ENCODE measurements around the gene DERL2.

The DERL2 gene

DNA sequence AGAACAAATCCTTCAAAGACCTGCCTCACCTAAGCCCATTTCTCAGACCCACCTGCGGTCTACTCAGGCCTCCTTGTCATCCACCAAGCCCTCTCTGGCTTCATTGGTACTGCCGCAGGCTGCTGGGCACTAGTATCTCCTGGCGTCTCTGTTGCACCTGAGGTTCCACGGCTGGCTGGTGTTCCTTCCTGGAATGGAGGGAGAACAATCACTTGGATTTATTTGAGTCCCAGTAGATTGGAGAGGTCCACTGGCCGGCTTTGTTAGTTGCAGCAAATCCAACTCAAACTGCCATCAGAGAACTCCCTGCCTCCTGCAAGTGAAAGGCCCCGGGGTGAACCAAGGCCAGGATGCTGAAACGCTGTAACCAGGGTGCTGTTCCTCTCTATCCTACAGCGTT, 15.7 kb upstream of the DERL2 start:
- no peak for DNase-seq (ENCODE audit: low spot score)

DNA sequence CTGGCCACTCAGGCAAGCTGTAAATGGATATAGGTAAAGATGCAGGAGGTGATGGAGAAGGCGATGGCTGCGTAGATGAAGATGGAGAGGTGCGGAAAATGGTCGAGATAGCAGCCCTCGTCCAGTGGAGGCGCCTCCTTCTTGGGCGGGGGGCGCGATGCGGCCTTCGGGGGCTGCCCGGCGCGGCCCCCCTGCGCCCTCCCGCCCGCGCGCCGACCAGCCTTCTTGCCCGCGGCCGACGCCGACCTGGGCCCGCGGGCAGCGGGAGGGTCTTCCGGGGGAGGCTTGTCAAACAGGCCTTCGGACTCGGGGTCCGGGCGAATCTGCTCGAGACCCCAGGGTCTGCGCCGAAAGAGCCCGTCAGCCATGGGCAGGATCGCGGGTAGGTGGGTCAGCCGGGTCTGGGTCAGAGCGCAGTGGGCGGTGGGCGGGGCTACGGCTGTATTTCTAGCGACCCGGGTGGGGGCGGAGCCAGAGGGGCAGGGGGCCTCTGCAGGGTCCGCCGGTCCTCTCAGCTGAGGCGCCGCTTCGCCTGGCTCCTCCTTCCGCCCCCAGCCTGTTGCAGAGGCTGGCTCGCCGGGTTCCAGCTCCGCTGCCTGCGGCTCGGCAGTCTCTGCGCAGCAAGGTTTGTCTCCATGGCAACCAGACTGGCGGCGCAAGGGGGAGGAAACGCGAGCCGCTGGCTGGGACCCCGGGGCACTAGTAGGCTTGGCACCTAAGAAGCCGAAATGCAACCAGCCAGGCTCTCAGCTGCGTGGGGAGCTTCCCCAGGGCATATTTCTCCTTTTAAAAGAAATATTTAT, 14.8 kb upstream of the DERL2 start:
- no peak for DNase-seq (ENCODE audit: low spot score)

DNA sequence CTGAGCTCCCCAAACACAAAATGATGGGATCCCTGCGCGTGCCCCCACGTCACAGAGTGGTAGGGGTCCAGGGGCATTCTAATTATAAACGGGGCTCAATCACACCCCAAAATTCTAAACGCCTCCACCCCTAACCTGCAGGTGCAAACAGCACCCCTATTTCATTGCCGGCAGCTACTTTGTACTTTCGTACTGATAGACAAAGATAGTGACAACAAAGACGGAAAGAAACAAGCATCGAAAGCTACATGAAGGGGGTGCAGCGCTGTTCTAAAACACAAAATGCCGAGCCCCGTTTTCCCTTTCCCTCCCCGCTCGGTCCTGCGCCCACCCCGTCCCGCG, 14.2 kb upstream of the DERL2 start:
- no peak for DNase-seq (ENCODE audit: low spot score)

DNA sequence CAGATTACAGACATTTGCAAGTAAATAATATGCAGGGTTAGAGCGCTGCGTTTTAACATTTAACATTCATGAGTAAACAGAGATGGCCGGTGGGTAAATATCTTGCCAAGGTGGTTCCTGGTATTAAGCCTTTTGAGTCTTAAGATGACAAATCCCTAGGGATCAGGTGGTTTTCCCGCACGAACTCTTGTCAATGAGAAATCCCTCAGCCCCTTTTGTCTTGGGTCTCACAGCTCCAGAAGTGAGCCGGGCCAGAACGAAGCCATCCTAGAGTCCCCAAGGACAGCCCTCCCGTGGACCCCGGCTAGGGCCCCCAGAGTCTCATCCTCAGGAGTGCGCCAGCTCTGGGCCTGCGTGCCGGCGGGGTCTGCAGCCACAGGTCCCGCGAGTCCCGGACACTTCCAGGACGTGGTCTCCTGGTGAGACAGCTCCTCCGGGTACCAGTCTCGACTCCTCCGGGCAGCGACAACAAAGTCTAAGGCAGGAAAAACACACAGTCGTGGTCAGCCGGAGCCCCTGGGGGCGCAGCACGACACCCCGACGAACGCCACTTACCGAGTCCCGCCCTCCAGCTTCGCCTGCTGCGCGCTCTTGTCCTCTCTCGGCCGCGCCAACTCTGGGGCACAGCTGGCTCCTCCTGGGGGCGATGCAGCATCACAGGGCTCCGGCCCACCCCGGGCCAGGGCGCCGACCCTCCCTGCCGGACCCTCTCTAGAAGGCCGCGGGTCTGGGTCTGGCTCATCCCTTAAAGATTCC, 13.7 kb upstream of the DERL2 start:
- no peak for DNase-seq (ENCODE audit: low spot score)

DNA sequence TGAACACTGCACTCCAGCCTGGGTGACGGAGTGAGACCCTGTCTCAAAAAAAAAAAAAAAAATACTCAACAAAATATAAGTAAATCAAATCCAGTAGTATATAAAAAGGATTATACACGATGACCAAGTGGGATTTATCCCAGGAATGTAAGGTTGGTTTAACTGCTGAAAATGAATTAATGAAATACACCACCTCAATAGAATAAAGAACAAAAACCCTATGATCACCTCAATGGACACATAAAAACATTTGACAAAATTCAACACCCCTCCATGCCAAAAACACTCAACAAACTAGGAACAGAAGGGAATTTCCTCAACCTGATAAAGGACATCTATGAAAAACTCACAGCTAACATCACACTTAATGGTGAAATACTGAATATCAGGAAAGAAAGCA, 7.0 kb upstream of the DERL2 start:
- DNase-seq (ENCODE audit: low spot score), result no peak

DNA sequence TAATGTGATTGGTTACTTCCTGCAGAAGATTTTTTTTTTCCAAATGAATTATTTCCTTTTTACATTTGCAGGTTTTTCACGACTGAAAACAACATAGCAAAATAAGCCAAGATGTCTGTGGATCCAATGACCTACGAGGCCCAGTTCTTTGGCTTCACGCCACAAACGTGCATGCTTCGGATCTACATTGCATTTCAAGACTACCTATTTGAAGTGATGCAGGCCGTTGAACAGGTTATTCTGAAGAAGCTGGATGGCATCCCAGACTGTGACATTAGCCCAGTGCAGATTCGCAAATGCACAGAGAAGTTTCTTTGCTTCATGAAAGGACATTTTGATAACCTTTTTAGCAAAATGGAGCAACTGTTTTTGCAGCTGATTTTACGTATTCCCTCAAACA, 2.8 kb upstream of the DERL2 start:
- no peak for DNase-seq (ENCODE audit: low spot score)

DNA sequence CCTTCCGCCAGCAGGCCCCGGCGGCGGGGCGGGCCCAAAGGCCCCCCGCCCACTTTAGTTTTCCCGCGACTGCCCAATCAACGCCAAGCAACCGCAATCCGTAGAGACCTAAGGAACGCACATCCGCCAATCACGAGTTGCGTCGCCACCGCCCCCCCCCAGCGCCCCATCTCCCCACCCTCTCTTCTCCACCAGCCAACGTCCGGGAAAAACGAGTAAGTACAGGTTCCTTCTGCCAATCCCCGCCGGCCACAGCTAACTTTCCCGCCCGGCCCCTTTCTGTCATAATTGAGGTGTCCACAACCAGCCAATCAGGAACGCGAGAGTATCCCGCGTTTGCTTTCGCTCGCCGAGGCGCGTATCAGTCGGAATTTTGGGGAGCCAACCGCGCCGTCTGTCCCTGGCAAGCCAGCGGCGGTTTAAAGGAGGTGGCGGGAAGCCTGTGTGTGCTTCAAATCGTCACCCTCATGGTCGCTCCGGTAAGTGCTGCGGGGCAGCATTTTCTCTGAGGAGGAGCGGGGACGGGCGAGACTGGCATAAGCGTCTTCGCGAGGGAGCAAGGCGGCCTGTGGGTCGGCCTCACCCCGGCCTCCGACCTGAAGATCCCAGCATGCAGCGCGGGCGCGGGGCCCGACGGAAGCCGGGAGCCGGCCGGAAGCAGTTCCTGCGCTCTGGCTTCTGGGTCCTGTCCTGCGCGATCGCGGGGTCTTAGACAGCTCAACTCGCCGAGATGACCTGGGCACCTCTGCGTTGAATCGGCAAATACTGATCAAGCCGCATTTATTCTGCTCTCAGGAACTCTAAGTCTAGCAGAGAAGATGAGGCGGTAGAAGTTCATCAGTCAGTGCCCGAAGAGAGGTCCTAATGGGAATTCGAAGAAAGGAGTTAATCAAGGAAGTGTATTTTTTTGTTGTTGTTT, 487 bp upstream of the DERL2 start, which contains the start of gene MIS12:
Gene MIS12, plus strand, starts transcription at position 361 of the 919 bp plus-strand sequence. CDS start 2,297 bp downstream, outside the sequence.
- peak; percentile 93 for DNase-seq (ENCODE audit: low spot score)

DNA sequence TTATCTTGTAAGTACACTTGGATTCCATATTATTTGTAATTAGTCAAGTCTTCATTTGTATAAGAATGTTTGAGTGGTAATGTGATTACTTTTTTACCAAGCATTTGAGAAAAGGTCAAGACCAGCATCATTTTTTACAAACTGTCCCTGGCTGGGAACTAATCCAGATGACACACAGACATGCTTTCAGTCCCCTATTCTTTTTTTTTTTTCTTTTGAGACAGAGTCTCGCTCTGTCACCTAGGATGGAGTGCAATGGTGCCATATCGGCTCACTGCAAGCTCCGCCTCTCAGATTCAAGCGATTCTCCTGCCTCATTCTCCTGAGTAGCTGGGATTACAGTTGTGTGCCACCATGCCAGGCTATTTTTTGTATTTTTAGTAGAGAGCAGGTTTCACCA, 4.5 kb downstream of the DERL2 start:
- no peak for DNase-seq (ENCODE audit: low spot score)

DNA sequence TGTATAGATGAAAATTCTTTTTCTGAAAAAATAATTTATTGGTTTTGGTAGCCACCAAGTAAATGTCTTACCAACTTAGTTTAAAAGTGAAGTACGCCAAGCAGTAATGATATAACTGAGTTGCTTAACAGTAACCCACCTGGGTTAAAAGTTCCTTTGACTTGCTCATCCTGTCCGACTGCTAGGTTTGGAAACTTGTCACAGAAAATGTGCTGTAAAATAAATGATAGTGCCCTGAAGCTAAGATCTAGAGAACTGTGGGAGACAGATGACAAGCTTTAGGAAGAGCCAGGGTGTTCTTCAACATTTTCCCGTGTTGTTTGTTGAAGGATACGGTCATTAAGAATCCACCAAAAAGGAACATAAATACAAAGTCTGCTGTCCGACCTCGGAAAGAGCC, 5.0 kb downstream of the DERL2 start:
- DNase-seq (ENCODE audit: low spot score), result no peak

DNA sequence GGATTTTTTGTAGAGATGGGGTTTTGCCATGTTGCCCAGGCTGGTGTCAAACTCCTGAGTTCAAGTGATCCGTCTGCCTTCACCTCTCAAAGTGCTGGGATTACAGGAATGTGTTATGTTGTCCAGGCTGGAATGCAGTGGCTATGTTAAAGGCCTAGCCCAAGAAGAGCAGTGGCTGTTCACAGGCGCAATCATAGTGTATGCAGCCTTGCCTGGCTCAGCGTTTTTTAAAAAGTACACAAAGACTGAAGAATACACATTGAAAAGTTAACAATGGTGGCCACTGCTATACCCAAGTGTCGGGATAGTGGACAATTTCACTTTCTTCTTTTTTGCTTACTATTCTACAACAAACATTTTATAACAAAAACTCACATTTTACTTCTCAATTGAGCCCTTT, 7.0 kb downstream of the DERL2 start:
- DNase-seq (ENCODE audit: low spot score), result no peak

DNA sequence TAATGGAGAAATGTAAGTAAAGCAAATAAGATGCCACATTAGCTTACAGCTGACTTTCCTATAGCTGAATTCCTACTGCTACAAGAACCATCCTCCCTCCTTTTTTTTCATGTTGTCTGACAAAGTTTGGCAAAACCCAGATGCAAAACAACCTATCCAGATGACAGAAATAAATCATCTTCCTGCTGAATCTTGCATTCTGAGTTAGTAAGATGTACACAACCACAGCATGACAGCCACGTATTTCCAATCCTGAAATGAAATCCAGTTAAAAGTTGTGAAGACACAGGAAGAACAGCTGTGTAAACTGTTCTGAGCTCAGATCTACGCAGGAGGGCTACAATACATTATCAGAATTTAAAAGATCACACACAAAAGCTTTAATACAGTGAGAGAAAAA, 12.1 kb downstream of the DERL2 start:
- no peak for DNase-seq (ENCODE audit: low spot score)

DNA sequence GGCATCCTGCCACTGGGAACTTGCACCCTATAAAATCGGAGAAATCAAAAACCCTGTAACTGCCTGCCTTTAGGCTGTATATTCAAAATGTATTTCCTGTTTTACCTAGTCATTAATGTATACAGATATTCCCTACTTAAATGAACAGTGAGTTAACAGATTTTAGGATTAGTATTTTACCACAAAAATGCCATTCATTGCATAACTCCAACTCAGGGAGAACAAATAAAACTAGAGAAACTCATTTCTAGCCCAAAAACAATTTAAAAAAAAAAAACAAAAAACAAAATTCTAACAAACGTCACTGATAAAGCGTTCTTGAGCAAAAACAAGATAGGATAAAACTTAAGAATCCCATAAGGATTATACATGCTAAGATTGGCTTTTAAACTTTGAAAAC, 13.5 kb downstream of the DERL2 start:
- DNase-seq (ENCODE audit: low spot score), result no peak

DNA sequence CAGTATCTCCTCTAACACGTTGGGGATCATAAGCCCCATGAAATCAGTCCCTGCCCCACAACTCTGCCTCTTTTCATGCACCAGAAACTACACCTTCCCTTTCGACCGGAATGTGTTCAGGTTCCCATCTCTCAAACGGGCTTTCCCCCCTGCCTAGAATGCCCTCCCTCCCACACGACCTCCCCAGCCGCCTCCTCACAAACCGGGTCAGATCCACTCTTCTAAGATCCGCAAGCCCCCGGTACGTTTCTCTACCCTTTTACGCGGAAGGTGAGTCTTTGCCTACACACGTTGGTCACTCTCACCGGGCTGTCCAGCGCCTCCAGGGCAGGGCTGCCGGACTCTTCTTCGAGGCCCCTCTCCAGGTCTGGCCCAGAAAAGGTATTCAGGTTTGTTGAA, 17.9 kb downstream of the DERL2 start:
- no peak for DNase-seq (ENCODE audit: low spot score)

DNA sequence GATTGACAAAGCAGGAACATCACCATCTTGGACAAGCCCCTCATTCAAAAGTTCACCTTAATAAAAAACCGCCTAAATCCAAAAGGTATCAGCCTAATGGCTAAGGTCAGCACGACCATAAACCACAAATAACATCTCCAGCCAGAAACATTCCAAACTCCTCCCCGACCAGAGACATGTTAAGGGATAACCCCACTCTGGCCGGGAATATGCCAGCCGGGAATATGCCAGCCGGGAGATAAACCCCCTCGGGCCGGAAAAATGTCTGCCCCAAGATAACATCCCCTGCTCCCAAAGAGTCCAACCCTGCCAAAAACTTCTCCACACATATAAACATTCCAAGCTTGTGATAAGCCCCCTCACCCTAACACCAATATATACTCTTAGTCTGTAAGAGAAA, 18.6 kb downstream of the DERL2 start:
- no peak for DNase-seq (ENCODE audit: low spot score)

DNA sequence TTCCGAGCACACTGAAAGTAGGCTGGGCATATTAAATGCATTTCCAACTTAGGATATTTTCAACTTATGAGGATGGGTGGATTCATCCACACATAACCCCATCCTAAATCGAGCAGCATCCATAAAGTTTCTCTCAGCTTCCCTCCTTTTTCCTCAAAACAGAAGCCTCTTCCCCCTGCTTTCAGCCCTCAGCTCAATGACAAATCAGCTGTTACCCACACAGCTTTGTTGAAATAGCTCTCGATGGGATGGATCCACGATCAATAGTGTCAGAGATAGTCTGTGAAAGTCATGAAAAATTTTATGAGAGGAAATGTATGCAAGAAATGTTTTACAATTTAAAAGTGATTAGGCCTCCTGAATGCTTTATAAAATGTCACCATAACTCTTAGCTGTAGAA, 19.7 kb downstream of the DERL2 start:
- DNase-seq (ENCODE audit: low spot score), result no peak

DNA sequence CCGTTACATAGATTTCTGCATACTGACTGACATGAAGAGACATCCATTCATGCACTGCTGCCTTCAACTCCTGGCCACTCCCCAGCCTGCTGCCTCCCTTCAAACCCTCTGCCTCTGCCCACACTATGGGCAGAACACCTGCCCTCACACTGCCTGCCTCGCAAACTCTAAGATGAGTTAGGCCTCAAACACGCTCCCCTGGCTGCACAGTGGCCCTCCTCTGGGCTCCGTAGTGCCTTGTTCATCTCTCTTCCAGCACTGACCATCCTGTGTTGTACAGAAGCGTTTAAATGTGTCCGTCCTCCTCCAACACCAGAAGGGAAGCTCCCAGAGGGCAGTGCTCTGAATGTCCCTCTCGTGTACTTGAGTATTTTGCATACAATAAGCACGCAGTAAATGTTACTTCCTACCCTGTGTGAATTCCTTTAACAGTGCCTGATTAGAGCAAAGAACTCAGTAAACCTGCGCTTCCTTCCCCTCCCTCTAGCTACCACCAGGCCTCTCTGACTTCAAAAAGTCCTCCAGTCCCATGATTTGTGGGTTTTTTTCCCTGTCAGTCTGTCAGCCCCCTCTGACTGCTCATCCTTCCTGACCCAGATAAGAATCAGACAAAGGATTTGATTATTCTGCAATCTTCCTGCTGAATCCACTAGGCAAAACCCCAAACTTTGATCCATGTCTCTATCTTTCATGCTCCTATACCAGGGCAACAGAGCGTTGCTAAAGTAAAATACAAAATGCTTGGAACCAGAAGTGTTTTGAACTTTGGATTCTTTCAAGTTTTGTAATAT, 21.1 kb downstream of the DERL2 start:
- DNase-seq (ENCODE audit: low spot score), result no peak

DNA sequence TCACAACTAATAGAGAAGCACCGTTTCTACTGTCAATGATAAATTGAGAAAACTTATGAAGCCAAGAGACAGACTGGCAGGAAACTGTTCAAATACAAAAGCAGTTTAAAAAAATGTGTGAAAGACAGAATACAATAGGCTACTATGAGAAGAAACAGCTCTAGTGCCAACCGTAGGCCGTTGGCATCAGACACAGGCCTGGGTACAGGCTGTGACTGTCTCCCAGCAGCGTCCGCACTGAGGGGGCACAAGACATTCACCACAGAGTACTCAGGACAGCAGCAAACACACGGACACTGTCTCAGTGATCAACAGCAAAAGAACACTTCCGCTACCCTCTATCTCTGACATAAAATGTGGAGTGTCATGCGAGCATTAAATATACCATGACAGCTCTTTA, 39.2 kb downstream of the DERL2 start:
- no peak for DNase-seq (ENCODE audit: low spot score)

DNA sequence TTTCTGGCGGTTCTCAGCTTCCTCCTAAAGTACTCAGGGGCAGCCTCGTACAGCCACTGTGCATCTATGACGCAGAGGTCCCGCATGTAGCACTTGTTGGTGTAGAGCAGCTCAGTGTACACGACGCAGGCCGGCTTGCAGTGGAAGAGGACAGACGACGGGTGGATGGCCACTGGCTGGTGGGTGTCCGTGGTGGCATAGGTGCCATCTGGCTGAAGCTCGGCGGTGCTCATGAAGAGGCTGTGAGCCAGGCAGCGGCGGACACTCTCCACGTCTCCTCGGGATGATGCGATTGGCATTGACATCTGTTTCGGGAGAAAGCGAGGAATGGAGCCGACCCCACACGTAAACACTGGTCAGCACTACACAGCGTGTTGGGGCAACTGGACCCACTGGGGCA, 41.8 kb downstream of the DERL2 start:
- no peak for DNase-seq (ENCODE audit: low spot score)

DNA sequence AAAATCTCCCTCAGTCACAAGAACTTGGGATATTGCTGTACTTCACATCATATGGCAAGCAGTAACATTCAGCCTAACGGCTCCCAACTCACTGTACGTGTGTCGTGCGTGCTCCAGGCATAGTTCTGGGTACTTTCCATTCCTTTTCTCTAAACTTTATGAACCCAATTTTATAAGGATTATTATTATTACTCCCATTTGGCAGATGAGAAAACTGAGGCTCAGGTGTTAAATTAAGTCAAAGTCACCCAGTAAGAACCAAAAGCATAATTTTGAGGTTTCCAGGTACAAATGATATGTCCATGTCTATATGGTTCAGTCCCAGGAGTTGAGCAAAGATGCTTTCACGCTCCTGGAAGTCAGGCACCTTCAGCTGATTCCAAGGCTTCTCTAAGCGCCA, 42.2 kb downstream of the DERL2 start:
- DNase-seq (ENCODE audit: low spot score), result no peak

DNA sequence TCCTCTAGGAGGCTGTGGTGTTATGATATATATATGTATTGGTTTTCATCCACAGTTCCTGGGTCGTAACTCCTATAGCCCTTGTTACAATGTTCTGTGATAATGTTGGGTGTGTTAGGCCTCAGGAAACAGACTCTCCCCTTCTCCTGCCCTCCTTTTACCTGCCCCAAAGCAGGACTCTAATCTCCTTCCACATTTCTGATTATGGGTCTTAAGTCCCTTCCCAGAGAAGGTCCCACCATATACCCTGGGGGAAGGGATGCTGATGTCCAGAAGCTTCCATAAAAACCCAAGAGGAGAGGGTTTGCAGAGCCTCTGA, 46.6 kb downstream of the DERL2 start:
- DNase-seq (ENCODE audit: low spot score), result no peak

DNA sequence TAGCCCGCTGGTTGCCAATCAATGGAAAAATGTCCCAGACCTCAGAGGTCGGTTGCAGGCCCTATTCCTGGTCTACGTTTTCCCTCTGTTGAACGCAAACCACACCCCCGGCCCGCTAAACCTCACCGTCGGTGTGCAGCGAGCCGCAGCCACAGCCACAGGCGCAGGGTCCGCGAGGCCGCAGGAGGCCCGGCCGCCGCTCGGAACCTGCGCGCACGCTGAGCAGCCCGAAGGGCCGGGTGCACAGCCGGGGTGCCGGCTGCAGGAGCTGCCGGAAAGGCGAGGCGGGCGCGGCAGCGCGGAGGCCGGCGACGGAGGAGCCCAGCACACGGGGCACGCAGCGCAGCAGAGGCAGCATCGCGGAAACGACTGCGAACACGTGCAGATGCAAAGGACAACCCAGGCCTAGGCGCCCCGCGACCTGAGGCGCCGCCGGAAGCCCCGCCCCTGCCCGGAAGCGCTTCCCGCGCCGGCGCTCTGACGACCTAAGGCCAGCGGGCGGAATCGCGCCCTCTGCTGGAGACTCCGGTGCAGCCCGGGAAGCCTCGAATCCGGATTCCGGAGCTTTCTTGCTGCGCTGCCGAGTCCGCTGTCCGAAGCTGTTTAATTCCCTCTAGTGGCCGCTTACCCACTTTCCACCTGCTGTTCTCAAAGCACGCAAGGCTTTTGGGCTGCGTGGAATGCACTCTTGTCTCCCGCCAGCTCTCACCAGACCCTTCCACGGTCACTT, 47.1 kb downstream of the DERL2 start, which contains the start of gene C1QBP:
Gene C1QBP, minus strand, starts transcription at position 440 of the 730 bp plus-strand sequence. Its CDS starts 82 bp downstream, at position 358.
- DNase-seq (ENCODE audit: low spot score), result peak; percentile 97
